Stimulated activated CD8-positive, alpha-beta memory T cell treated with anti-CD3 and anti-CD28 coated beads, Interleukin-2, amount 100 ng/mL, for 48 hours (primary cell): ENCODE results near the gene SRPRB.
"Not testable (repeated sequence)": the region's sequence is repeated elsewhere in the genome, so short reads cannot be mapped to it uniquely, and the experiment has no call there.

ENCODE experiments used
- DNase-seq, 2 donors: peaks; one replicate each; pipeline ENCODE4 v3.0.0-alpha.2; 2020; ENCODE audit warnings: low read depth in 2 of 2

SRPRB gene

DNA sequence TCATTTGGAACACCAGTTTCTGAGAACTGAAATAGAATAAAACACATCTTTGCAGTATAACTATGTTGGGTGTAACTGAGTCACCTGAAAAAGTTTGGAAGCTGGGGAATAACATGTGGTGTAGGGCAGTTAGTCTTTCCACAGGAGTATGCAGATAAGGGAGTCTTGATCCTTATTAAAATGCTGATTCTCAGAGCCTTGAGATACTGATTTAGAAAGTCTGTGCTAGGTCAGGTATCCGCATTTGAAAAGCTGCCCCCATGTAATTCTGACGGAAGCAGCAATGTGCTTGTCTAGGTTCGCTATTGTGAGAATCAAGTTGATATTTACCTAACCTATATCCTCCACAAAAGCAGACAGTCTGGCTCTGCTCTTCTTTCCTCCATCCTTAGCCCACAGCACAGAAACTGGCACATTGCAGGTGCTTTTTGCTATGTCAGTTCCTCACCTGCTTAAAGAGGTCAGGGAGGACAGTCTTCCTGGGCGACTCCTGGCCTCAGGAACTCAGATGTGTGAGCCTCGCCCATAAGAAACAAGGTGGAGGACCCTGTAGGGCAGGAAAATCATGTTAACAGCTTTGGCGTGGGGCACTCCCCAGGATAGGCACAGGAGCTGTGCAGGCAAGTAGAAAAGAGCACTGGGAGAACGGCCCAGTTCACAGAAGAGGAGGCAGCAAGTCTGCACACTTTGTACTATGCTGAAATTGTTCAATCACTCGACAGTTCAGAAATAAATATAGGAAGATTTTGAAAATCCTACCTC, 27.6 kb upstream of the SRPRB start:
- no peak for DNase-seq

DNA sequence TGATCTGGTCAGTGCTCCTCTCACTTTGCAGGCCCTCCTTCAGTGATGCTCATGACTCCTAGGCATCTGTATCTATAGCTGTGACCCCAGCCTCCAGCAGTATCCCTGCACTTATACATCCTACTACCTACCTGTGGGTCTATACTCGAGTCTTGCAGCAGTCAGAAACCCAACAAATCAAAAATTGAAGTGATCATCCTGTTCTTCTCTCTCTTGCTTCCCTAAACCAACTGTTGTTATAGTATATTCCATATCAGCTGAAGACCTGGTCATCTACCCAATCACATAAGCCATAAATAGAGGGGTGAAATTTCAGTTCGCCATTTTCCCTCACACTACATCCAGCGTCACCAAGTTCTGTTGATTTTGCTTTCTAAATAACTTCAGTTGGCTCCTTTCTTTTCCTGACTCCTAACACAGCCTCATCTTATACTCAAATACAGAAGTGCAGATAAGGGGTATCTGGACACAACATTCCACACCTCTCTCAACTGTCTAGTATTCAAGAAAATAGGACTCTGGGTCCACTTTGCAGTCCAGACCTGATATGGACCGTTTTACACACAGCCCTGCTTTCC, 25.9 kb upstream of the SRPRB start:
- no peak for DNase-seq

DNA sequence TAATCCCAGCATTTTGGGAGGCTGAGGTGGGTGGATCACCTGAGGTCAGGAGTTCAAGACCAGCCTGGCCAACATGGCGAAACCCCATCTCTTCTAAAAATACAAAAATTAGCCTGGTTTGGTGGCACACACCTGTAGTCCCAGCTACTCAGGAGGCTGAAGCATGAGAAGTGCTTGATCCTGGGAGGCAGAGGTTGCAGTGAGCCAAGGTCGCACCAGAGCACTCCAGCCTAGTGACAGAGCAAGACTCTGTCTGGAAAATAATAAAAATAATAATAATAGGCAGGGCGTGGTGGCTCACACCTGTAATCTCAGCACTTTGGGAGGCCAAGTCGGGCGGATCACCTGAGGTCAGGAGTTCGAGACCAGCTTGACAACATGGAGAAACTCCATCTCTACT, 24.9 kb upstream of the SRPRB start:
- DNase-seq = not testable (repeated sequence)

DNA sequence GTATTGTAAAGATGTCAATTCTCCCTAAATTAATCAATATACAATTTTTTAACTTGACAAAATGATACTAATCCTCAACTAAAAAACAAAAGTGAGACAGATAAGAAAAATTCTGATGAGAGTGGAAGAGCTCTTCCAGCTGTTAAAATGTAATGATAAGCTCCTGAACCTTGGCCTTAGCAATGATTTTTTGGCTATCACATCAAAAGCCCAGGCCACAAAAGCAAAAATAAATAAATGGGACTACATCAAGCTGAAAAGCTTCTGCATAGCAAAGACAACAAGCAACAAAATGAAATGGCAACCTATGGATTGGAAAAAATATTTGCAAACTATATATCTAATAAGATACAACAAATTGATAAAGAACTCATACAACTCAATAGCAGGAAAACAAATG, 24.0 kb upstream of the SRPRB start:
- no peak for DNase-seq

DNA sequence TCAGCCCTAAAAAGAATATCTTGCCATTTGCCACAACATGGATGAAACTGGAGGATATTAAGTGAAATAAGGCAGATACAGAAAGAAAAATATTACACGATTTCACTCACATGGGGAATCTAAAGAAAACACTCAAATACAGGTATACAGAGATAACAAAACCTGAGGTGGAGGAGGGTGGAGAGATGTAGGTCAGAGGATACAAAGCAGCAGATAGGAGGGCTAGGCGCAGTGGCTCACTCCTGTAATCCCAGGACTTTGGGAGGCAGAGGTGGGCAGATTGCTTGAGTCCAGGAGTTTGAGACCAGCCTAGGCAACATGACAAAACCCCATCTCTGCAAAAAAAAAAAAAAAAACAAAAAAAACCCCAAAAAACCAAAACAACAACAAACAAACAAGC, 23.2 kb upstream of the SRPRB start:
- DNase-seq = no peak

DNA sequence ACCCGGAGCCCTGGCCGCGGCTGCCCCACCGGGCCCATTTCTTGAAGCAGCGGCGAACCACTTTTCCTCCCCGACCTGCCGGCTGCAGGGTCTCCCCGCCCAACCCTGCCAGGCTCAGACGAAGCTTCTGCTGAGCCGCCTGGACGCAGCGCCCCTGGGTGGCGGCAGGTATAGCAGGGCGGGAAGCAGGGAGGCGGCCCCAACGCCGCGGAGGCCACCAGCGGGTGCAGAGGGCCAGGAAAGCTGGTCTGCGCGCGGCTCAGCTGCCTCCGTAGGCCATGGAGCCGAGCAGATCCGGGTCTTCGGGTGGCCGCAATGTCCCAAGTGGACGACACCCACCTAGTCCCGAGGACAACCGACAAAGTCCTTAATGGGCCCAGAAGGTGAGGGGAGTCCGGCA, 21.9 kb upstream of the SRPRB start:
- no peak for DNase-seq

DNA sequence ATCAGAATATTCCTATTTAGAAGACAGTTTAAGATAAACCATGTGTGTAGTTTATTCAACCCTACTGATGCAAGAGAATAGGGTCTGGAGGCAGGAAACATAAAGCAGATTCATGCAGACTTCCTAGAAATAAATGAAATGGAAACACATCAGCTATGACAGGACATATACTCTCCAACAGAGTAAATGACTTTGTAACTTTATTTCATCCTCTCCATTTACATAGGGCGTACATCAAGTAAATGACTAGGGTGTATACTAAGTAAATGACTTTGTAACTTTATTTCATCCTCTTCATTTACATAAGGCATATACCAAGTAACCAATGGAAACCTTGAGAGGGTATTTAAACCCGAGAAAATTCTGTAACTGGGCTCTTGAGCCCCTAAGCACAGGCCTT, 17.6 kb upstream of the SRPRB start:
- no peak for DNase-seq

DNA sequence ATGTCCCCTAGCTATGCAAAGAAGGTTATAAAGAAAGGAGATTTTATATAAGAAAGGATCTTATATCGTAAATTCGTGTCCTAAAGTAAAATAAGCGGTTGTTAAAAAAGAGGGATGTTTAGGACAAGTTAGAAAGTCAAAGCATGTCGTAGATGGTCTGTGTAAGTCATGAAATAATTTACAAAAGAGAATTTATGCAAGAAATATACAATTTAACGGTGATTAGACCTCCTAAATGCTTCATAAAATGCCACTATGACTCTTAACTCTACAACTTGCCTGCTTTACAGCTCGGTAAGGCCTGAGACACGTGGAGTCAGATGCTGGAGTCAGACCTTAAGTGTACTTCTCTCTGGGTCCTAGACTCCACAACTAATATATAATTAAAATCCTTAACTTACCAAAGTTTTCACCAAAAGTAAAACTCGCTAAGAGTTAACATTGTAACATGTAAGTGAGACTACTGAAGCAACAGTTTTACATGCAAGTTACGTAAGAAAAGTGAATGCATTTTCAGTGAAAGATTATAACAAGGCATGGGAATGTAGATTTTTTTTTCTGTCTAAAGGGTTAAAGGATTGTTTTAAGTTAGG, 13.3 kb upstream of the SRPRB start:
- DNase-seq = no peak

DNA sequence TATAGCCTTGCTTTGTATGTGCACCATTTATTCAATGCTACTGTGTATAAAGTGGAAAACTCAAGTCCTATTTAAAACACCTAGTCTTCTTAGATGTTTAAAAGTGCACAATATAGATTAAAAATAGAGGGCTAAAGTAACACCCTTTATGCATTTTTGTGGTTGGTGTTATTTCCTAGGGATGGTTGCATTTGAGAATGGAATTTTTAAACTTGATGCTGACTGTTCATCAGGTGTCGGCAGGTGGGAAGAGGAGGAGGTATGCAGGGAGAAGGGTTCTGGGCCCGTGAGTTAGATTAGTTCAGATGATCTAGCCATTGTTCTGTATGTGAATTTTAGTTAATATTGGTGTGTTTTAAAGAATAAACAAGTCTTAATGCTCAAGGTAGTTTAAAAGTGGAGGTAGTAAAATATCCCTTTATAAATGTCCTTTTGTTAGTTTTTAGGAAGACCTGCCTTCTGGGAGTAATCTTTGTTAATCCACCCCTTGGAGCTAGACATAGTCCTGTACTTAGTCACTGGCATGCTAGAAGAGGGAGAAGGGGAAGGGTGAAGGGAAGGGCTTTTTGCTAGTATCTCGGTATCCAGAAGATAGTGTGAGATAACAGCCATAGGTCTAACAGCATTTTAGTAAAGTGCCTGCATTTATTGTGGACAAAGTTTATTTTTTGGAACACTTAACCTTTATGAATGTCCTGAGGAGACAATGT, 8.1 kb upstream of the SRPRB start:
- no peak for DNase-seq

DNA sequence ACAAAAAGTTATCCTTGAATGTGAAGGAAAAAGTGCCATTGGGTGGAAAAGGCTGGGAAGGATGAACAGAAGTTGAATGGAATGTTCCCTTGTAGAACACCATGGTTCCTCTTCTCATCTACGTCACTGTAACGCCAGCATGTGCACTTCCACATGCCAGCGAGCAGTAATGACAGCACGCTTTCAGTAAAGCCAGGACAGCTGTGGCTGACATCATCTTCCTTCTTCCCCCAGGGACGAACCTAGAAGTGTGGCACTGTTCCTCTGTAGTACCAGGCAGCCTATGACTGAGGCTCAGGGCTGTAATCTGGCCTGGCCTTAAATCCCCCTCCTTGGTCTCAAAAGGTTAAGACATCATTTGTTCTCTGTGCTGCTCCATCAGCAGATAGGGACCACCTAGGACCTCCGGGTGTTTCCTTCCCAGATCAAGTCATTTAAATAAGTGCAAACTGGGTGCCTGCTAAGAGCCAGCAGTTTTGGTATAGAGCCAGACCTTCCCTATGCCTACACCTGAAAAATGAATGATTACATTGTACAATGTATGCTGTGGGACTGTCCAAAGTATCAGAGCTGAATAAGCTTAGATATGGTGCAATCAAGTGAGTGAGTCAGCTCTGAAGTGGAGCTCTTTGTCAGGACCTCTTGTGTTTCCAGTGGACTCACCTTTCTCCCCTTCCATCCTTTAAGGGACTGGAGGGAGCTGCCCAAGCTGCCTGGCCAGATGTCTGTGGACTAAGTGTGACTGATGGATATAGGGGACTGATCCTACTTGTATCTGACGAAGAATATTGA, 5.6 kb upstream of the SRPRB start:
- no peak for DNase-seq

DNA sequence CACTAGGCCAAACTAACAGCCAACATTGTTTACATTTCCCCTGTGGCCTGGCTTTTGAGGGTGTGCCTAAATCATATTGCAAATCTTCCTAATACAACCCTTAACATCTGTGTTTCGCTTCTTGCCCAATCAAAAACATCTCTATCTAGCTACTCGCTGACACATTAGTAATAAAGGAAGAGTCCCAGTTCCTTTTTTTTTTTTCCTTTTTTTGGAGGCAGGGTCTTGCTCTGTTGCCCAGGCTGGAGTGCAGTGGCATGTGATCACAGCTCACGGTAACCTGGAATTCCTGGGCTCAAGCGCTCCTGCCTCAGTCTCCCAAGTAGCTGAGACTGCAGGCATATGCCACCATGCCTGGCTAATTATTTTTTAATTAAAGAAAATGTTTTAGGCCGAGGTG, 2.1 kb upstream of the SRPRB start:
- DNase-seq = no peak

DNA sequence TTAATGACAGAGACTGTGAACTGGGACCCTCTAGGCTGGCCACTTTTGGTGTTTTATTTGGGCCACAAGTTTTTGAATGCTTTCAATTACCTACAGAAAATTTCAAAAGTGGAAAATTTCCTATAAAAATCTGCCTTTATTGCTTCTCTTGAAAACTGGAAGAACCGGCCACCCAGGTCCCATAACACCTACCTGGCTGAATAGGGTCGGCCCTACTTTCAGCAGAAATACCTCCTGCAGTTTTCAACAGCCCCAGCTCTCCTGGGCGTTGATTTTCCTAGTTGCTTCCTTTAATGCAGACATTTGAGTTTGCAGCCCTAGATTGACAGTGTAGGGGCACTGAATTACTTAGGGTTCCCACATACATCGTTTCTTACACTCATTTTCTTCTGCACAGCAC, 719 bp upstream of the SRPRB start:
- DNase-seq = no peak

DNA sequence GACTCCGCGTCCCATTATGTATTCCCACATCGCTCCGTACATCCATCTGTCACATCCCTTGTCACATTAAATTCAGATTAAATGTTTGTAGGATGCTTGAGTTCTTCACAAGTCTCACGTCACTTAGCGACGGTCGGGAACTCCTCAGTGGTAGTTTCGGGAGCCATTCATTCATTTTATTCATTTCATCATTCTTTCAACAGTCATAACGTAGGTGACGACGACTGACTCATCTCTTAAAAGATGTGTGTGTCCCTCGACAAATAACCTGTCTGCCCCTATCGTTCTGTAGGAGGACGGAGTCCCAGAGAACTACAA, 272 bp upstream of the SRPRB start:
- no peak for DNase-seq

DNA sequence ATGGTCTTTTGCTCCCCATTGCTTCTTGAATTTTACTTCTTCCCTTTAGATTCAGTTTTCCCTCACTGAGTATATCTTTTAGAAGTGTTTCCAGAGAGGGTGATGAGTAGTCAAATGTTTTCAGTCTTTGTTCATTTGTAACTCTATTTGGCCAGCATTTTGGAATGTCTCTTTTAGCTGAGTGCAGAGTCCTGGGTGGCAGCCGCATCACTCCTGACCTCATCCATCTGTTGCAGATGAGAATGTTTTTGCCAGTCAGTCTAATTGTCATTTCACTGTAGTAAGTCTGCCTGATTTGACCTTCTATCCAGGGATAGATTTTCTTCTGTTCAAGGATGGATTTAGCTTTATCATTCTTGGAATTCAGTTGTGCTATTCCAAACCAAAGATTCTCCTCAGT, 7.3 kb downstream of the SRPRB start:
- no peak for DNase-seq

DNA sequence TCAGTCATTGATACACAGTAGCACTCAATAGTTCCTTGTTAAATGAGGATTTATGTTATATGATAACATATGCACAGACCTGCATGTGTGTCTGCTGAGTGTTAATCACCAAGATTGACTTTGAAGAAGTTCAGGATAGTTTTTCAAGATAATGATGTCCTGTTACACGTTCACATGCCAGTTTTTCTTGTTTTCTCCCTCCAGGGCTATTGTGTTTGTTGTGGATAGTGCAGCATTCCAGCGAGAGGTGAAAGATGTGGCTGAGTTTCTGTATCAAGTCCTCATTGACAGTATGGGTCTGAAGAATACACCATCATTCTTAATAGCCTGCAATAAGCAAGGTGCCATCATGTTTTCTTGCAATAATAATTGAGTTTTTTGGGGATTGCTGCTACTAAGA, 9.8 kb downstream of the SRPRB start:
- no peak for DNase-seq

DNA sequence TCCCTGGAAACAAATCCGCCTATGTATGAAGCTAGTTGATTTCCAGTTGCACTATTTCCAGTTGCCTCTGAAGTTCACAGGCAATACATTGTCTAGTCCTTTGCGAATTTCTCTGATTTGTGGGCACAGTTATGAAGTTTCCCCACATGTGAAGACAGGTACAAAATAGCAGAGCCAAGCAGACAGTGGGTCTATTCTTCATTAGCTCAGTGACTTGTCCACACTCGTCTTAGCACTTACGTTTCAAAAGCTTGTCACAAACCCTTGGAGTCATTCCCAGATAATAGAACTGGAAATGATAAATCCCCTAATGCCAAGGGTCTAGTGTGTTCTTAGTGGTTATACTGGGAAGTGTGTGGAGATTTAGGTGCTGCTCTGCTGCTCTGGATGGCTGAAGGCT, 14.5 kb downstream of the SRPRB start:
- no peak for DNase-seq

DNA sequence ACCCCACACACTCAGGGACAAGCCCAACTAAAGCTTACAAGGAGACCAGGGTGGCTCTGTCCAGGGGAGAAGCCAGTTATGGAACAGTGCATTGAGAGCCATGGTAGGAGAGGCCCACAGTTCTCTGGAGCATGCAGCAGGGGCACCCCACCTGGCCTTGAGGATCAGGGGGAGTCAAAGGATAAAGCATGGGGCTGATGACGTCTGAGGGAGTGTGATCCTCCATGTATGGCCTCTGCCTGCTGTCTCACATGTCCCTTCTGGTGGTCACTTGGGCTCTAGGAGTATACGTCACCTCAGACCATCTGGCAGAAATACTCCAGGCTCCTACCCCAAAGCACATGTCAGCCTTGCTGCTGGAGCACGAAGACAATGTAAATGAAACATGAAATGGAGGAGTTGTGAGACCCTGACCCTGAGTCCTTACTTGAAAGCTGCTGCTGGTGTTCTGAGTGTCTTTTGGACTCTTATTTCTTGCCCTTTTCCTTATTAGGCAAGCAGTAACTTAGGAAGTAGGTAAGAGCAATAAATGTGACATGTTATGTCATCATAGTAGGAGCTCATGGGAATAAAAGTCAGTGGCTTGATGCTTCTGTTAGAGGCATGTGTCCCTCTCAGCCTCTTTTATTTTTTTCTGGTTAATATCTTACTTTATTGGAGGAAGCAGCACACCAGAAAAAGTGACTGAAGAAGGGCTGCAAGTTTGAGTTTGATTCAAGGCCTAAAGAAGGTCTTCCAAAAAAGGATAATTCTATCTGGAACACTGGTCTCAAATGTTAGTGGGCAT, 15.5 kb downstream of the SRPRB start:
- DNase-seq = no peak

DNA sequence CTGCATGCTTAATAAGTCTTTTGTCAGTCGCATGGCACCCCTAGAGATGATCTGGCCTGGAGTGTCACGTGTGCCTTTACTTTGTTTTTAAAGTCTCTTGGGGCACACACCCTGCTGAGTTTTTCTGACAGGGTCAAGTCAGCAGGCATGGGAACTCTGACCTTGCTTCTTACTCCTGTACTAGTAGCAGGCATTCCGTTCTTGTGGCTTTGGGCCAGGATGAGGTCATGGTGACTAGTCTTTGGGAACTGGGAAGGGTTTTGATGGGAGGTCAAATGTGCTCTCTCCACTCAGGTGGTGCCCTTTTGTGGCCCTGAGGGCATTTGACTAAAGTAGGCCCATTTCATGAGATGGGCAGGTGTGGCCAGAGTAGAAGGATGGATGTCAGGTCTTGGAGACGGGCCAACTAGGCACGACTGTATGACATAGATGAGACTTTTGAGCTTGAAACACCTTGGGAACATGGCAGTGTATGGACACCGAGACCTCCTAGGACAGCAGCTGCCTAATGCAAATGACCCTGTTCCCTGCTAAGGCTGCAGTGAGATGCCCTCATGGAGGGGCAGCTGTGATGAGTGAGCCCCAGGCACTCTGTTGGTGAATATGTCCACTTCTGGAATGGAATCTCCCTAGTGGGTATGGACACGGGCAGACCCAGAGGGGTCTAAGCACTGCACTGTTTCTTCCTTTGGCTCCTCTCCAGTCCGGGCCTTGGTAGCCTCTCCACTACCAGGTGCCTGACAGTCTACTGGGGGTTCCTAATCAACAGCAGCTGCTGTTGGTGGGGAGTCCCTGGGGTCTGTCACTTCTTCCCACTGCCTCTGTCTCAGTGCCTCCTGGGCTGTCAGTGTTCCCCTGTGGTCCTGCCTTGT, 16.4 kb downstream of the SRPRB start:
- no peak for DNase-seq

DNA sequence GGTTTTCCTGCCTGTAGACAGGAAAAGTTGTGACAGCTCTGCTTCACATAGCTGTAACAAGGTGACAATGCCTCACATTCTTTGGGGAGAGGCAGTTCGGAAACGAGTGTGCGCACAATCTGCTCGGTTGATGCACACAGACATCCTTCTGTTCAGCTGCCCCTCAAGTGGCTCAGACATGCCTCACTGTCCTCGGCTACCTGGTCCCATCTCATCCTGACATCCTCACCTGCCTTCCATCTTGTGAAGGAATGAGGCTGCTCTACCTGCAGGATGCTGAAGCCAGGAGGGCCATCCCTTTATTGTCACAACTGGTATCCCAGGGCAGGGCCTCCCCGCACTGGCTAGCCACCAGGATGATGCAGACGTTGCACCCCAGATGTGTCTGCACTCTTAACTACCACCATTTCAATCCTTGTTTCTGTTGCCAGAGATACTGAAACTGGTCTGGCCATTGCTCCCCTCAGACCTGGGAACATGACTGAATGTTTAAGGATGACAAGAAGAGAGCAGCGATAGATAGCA, 19.4 kb downstream of the SRPRB start:
- DNase-seq = no peak
